GM23338 (cell line): ENCODE results near the gene MBD2.

Experiments
- CTCF ChIP-seq, 2 experiments: fragments of 200-600 bp in 1 of 2; sonication (generic) in 1 of 2; conservative IDR thresholded peaks; 2 replicates each; pipeline versions ENCODE4 v1.5.1 to v1.6.1; 2016 to 2017; ENCODE audit warnings: antibody characterized with exemption in 2 of 2, low read depth in 2 of 2, mild to moderate bottlenecking in 2 of 2, moderate library complexity in 1 of 2
- EZH2 ChIP-seq: fragments of 200-600 bp; sonication (generic); IDR thresholded peaks from one replicate; pipeline ENCODE4 v1.8.0; 2017; ENCODE audit warnings: antibody characterized with exemption, mild to moderate bottlenecking, low read depth; ENCODE audit not compliant: unreplicated experiment
- POLR2AphosphoS5 ChIP-seq: IDR thresholded peaks from 2 replicates; pipeline ENCODE4 v1.6.1; 2016; ENCODE audit warnings: antibody characterized with exemption, low read depth

- no peak for TF ChIP-seq CTCF (conservative IDR thresholded peaks at IDR 0.05; ENCODE audit: low read depth in 2 of 2)
- no peak for TF ChIP-seq EZH2
- no peak for TF ChIP-seq POLR2AphosphoS5
Observed at GRCh38 chr18:54150226-54150625, 74.2 kb downstream of the MBD2 start.
